IMR-90 (cell line): ENCODE measurements around the gene ERBB4. TPM values are rescaled to one million over a fixed set of nuclear protein-coding genes. Genes with fewer than 3 reads are reported as not detected.

Source experiments
- ATAC-seq: fragments of 200-7000 bp; cut with Tn5 transposase; 2 replicates; pipeline ENCODE4 v1.9.1; 2020; ENCODE audit warnings: low read depth, mild to moderate bottlenecking, moderate library complexity
- BruUV-seq: library from RNA; stranded (reverse); fragments of 400-500 nt; replicated peaks from 2 replicates; lab custom pipeline; 2021; lab: Mats Ljungman, UMichigan
- CTCF ChIA-PET: fragments of 300-600 bp; formaldehyde crosslinking; extraction: SDS; loops from one replicate; lab custom pipeline; 2021; ENCODE audit warnings: antibody characterized with exemption; lab: Yijun Ruan, JAX
- POLR2A ChIA-PET: fragments of 300-600 bp; sonication (Branson Sonifier 250); formaldehyde crosslinking; loops from one replicate; lab custom pipeline; 2022; ENCODE audit warnings: antibody characterized with exemption; ENCODE audit not compliant: unreplicated experiment; lab: Charles Lee
- DNase-seq: peaks from one replicate; pipeline ENCODE4 v3.0.0; 2013
- H2AFZ ChIP-seq: replicated peaks from 2 replicates; pipeline ENCODE3; 2013; ENCODE audit warnings: low read length, mild to moderate bottlenecking; ENCODE audit not compliant: poor library complexity
- H2AK5ac ChIP-seq: 2 replicates; pipeline ENCODE4 v1.6.1; 2013; ENCODE audit warnings: low read depth, low read length, inconsistent platforms
- H2AK9ac ChIP-seq: replicated peaks from 2 replicates; pipeline ENCODE3; 2013; ENCODE audit warnings: mild to moderate bottlenecking, low read depth, low read length, moderate library complexity; ENCODE audit not compliant: poor library complexity
- H2BK120ac ChIP-seq: 2 replicates; pipeline ENCODE4 v1.6.1; 2013; ENCODE audit warnings: low read depth, low read length, inconsistent platforms
- H2BK15ac ChIP-seq: 3 replicates; pipeline ENCODE4 v1.6.1; 2013; ENCODE audit warnings: low read depth, low read length, inconsistent platforms
- H2BK20ac ChIP-seq: 2 replicates; pipeline ENCODE4 v1.6.1; 2013; ENCODE audit warnings: low read depth, mild to moderate bottlenecking, inconsistent platforms, low read length, moderate library complexity
- H2BK5ac ChIP-seq: 2 replicates; pipeline ENCODE4 v1.6.1; 2013; ENCODE audit warnings: mild to moderate bottlenecking, low read depth, low read length, inconsistent platforms; ENCODE audit not compliant: poor library complexity, severe bottlenecking
- H3K14ac ChIP-seq: replicated peaks from 2 replicates; pipeline ENCODE4 v1.6.1; 2013; ENCODE audit warnings: low read depth, low read length, inconsistent platforms
- H3K18ac ChIP-seq: 2 replicates; pipeline ENCODE4 v1.6.1; 2013; ENCODE audit warnings: low read depth, low read length, control low read depth
- H3K23ac ChIP-seq: 2 replicates; pipeline ENCODE4 v1.6.1; 2013; ENCODE audit warnings: low read depth, low read length, inconsistent platforms
- H3K27ac ChIP-seq: 2 replicates; pipeline ENCODE4 v1.5.1; 2013; ENCODE audit warnings: mild to moderate bottlenecking, control low read depth, low read length; ENCODE audit not compliant: insufficient read depth
- H3K27me3 ChIP-seq: 2 replicates; pipeline ENCODE4 v1.6.1; 2013; ENCODE audit warnings: low read length; ENCODE audit not compliant: control insufficient read depth, insufficient read depth
- H3K36me3 ChIP-seq: 2 replicates; pipeline ENCODE4 v1.6.1; 2013; ENCODE audit warnings: low read length, mixed read lengths; ENCODE audit not compliant: control insufficient read depth, insufficient read depth
- H3K4ac ChIP-seq: 2 replicates; pipeline ENCODE4 v1.6.1; 2013; ENCODE audit warnings: low read depth, low read length, inconsistent platforms
- H3K4me1 ChIP-seq: 2 replicates; pipeline ENCODE4 v1.6.1; 2013; ENCODE audit warnings: low read length, mixed read lengths; ENCODE audit not compliant: control insufficient read depth, insufficient read depth
- H3K4me2 ChIP-seq: 2 replicates; pipeline ENCODE4 v1.6.1; 2013; ENCODE audit warnings: low read depth, mild to moderate bottlenecking, control low read depth, low read length, moderate library complexity
- H3K4me3 ChIP-seq: 2 replicates; pipeline ENCODE4 v1.5.1; 2013; ENCODE audit warnings: low read depth, mild to moderate bottlenecking, control low read depth, low read length, moderate library complexity; ENCODE audit not compliant: insufficient read depth
- H3K56ac ChIP-seq: 2 replicates; pipeline ENCODE4 v1.6.1; 2013; ENCODE audit warnings: low read length, inconsistent platforms; ENCODE audit not compliant: insufficient read depth; ENCODE audit errors: extremely low read depth
- H3K79me1 ChIP-seq, 2 experiments: 2 replicates each; pipeline ENCODE4 v1.6.1; 2013; ENCODE audit warnings: low read length in 2 of 2, inconsistent platforms in 1 of 2, low read depth in 1 of 2
- H3K9ac ChIP-seq: 2 replicates; pipeline ENCODE4 v1.6.1; 2013; ENCODE audit warnings: low read depth, low read length, control low read depth
- H3K9me1 ChIP-seq: 2 replicates; pipeline ENCODE4 v1.6.1; 2013; ENCODE audit warnings: low read length, inconsistent platforms; ENCODE audit not compliant: insufficient read depth
- H3K9me3 ChIP-seq: 2 replicates; pipeline ENCODE4 v1.6.1; 2013; ENCODE audit warnings: low read length; ENCODE audit not compliant: control insufficient read depth, insufficient read depth
- H4K20me1 ChIP-seq: 2 replicates; pipeline ENCODE4 v1.6.1; 2013; ENCODE audit warnings: low read length, inconsistent platforms; ENCODE audit not compliant: insufficient read depth
- H4K5ac ChIP-seq: 2 replicates; pipeline ENCODE4 v1.6.1; 2013; ENCODE audit warnings: mild to moderate bottlenecking, low read depth, low read length, control low read depth
- H4K8ac ChIP-seq, 2 experiments: 2 replicates each; pipeline ENCODE4 v1.6.1; 2013; ENCODE audit warnings: low read depth in 2 of 2, low read length in 2 of 2, control low read depth in 1 of 2, inconsistent platforms in 1 of 2
- H4K91ac ChIP-seq: 2 replicates; pipeline ENCODE4 v1.6.1; 2013; ENCODE audit warnings: low read depth, low read length, inconsistent platforms; ENCODE audit not compliant: insufficient read depth
- BHLHE40 ChIP-seq: fragments of 150-350 bp; IDR thresholded peaks from 2 replicates; pipeline ENCODE4 v1.6.1; 2016; ENCODE audit warnings: mild to moderate bottlenecking, low read depth, low read length
- CEBPB ChIP-seq: IDR thresholded peaks from 2 replicates; pipeline ENCODE4 v1.6.1; 2012; ENCODE audit warnings: low read depth, low read length, improper control_type of control experiment
- CTCF ChIP-seq: conservative IDR thresholded peaks from 2 replicates; pipeline ENCODE4 v1.5.1; 2012; ENCODE audit warnings: mild to moderate bottlenecking, low read depth, low read length, improper control_type of control experiment
- FOS ChIP-seq: fragments of 150-350 bp; IDR thresholded peaks from 2 replicates; pipeline ENCODE4 v1.6.1; 2016; ENCODE audit warnings: low read depth, low read length
- MAFK ChIP-seq: IDR thresholded peaks from 2 replicates; pipeline ENCODE4 v1.6.1; 2012; ENCODE audit warnings: low read depth, low read length, improper control_type of control experiment
- NFE2L2 ChIP-seq: fragments of 150-350 bp; IDR thresholded peaks from 2 replicates; pipeline ENCODE4 v1.6.1; 2016; ENCODE audit warnings: low read depth, mild to moderate bottlenecking, low read length
- RAD21 ChIP-seq: IDR thresholded peaks from 2 replicates; pipeline ENCODE4 v1.6.1; 2012; ENCODE audit warnings: low read length, improper control_type of control experiment
- RCOR1 ChIP-seq: IDR thresholded peaks from 2 replicates; pipeline ENCODE4 v1.6.1; 2012; ENCODE audit warnings: mild to moderate bottlenecking, low read length, improper control_type of control experiment; ENCODE audit not compliant: insufficient replicate concordance
- RFX5 ChIP-seq: IDR thresholded peaks from 2 replicates; pipeline ENCODE4 v1.8.0; 2012; ENCODE audit warnings: low read depth, mild to moderate bottlenecking, low read length, moderate library complexity
- SMC3 ChIP-seq: fragments of 150-350 bp; IDR thresholded peaks from 2 replicates; pipeline ENCODE4 v1.6.1; 2016; ENCODE audit warnings: low read depth, mild to moderate bottlenecking, antibody characterized with exemption, low read length, moderate library complexity
- USF2 ChIP-seq: fragments of 150-350 bp; IDR thresholded peaks from 2 replicates; pipeline ENCODE4 v1.6.1; 2017; ENCODE audit warnings: mild to moderate bottlenecking, antibody characterized with exemption, low read length, low read depth
- WGBS, 2 experiments: methylation state at CpG; one replicate each; pipeline versions ENCODE4 v1.1.5 to v1.1.7; 2013; ENCODE audit warnings: missing lambda C conversion rate in 2 of 2; ENCODE audit not compliant: insufficient read length in 1 of 2; ENCODE audit errors: extremely low coverage in 2 of 2; 5-methylcytosine and 5-hydroxymethylcytosine counted together
- dilution Hi-C: fragments of 300-500 bp; cut with HindIII; formaldehyde crosslinking; loops from one replicate; pipeline ENCODE4 v1.14.3; 2018; ENCODE audit warnings: low sequenced_read_pairs; ENCODE audit not compliant: unreplicated experiment
- in situ Hi-C: fragments of 300-500 bp; cut with MboI; formaldehyde crosslinking; loops from 3 replicates; pipeline ENCODE4 v1.14.3; 2019; ENCODE audit warnings: low sequenced_read_pairs, inconsistent platforms, mixed read lengths
- intact Hi-C: fragments of 100-400 bp; cut with micrococcal nuclease; formaldehyde crosslinking; loops from 2 replicates; pipeline ENCODE4 v1.10.0; 2022
- polyA plus RNA-seq, 3 experiments: library from polyadenylated mRNA; depleted of rRNA; stranded (reverse); fragments of >200 nt; gene quantifications; 2 replicates each; pipeline ENCODE4 v1.2.3, GENCODE V29; 2012; ENCODE audit warnings: low replicate concordance in 1 of 3
- total RNA-seq: library from RNA; depleted of rRNA; stranded (reverse); fragments of >200 nt; gene quantifications from 2 replicates; pipeline ENCODE4 v1.2.3, GENCODE V29; 2012

Gene ERBB4
- total and polyA plus RNA-seq, 2 of the 4 experiments (the other 2 are of a cell fraction), result not detected

- Histone ChIP-seq H4K91ac (no peak overlapping the region), H3K4me3 (no peak overlapping the region), H2BK120ac (no peak overlapping the region), H2AK5ac (no peak overlapping the region), H3K14ac (no peak overlapping the region), H2BK5ac (no peak overlapping the region), H4K20me1 (no peaks in the 10 kb centered on the region), H2BK15ac (no peak overlapping the region), H3K56ac (no peak overlapping the region), H3K9me3 (no peaks in the 10 kb centered on the region), H3K4me1 (no peaks in the 10 kb centered on the region), H3K36me3 (no peaks in the 10 kb centered on the region), H4K5ac (no peak overlapping the region), H3K18ac (no peak overlapping the region), H3K79me1 (no peaks in the 10 kb centered on the region), H4K8ac (no peak overlapping the region), H2AK9ac (no peak overlapping the region), H3K9me1 (no peaks in the 10 kb centered on the region), H3K9ac (no peak overlapping the region), H3K23ac (no peak overlapping the region), H3K4me2 (no peak overlapping the region), H3K4ac (no peak overlapping the region), H3K27me3 (no peaks in the 10 kb centered on the region), H3K27ac (no peak overlapping the region), H2AFZ (no peak overlapping the region), H2BK20ac (no peak overlapping the region)
- intact Hi-C loops, result no loop called here
- no peak for DNase-seq
- no peak for TF ChIP-seq MAFK
- no peak for TF ChIP-seq RAD21
- no peak for TF ChIP-seq RFX5
- TF ChIP-seq CEBPB, result no peak
- no peak for TF ChIP-seq USF2
- TF ChIP-seq BHLHE40, result no peak
- TF ChIP-seq FOS, result no peak
- no peak for TF ChIP-seq NFE2L2
- TF ChIP-seq CTCF, result no peak
- no peak for TF ChIP-seq RCOR1
- TF ChIP-seq SMC3, result no peak
- ChIA-PET POLR2A (no interaction called here), CTCF (no interaction called here)
- in situ Hi-C loops, result no loop called here
- ATAC-seq, result no peak
- BruUV-seq, result no TSS peak
- no CpG with 5 or more reads among the region's 1 CpG for WGBS, 2 experiments
- dilution Hi-C loops, result no loop called here
These were observed 140.3 kb downstream of the ERBB4 start for GRCh38 chr2:212398316-212398715.
